Right ventricle myocardium superior (tissue), 1 donor: ENCODE data around the gene TVP23B. TPM values are rescaled to one million over a fixed set of nuclear protein-coding genes. Genes with fewer than 3 reads are reported as not detected.
"Not testable (repeated sequence)": the region's sequence is repeated elsewhere in the genome, so short reads cannot be mapped to it uniquely, and the experiment has no call there.

Source experiments
- ATAC-seq: fragments of 200-7000 bp; cut with Tn5 transposase; one replicate; pipeline ENCODE4 v1.9.1; 2020; ENCODE audit warnings: mild to moderate bottlenecking; ENCODE audit not compliant: poor library complexity
- DNase-seq: peaks from one replicate; pipeline ENCODE4 v3.0.0-alpha.2; 2020
- intact Hi-C: fragments of 100-400 bp; cut with DNase I; formaldehyde crosslinking; loops from one replicate; pipeline ENCODE4 v1.11.2; 2022
- total RNA-seq: library from RNA; stranded (reverse); fragmentation: NEBNext Ultra II Directional; extraction: Animal tissue kit (Norgen Biotek cat#: 25700); gene quantifications from one replicate; pipeline ENCODE4 v1.2.1, GENCODE V29; 2021
- donor health status: DM: no; HTN: yes; CAD: no; lungs with severe emphysema.

Gene TVP23B
- total RNA-seq, 1 donor from 2014 or later = 23.6 TPM

- intact Hi-C loops = no loop called here
- no peak for ATAC-seq
- DNase-seq = no peak
Observed at GRCh38 chr17:18772471-18772870, 8.5 kb upstream of the TVP23B start.

DNA sequence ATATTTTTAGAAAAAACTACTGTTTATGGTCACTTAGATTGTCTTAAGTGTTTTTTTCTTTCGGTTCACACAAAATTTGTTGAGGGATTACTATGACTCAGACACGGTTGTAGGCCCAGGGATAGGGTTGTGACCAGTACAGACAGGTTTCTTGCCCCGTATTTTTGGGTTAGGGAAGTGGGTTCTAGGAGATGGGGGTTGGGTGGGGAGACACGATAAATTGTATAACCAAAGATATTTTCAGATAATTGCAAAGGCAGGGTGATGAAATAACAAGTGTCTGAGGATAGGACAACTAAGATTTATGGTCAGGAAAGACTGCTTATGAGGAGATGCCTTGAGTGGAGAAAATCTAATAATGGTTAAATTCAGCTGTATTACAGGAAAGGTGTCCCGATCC is 822 bp downstream of the TVP23B start:
- intact Hi-C loops, ATAC-seq, DNase-seq: not testable (repeated sequence)

DNA sequence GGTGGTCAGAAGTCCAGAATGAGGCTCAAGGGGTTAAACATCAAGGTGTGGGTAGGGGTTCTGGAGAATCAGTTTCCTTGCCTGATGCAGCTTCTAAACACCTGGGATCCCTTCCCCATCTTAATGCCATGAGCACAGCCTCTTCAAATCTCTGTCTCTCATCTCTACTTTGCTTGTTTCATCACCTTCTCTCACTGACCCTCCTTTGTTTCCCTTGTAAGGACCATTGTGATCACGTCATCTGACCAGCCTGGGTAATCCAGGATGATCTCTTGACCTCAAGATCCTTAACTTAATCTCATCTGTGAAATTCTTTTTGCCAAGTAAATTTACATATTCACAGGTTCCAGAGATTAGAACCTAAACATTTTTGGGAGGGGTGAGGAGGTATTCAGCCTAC is 5.0 kb downstream of the TVP23B start:
- ATAC-seq, DNase-seq, intact Hi-C loops: not testable (repeated sequence)

GRCh38 chr17:18786890-18787289 is 5.9 kb downstream of the TVP23B start:
- ATAC-seq, intact Hi-C loops, DNase-seq: not testable (repeated sequence)

DNA sequence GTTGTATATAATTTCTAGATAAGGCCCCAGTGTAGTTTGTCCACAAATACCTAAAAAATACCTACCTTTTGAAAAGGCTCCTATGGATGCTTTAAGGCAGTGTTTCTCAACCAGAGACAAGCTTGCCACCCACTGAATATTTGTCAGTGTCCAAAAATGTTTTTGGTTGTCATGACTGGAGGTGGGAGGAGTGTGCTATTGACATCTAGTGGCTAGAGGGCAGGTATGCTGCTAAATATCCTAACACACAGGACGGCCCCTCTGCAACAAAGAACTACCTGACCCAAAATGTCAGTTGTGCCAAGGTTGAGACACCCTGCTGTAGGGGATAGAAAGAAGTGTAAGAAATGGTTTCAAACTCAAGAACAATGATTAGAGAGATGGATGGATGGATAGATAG is 10.4 kb downstream of the TVP23B start:
- DNase-seq, intact Hi-C loops: not testable (repeated sequence)
- ATAC-seq = peak; percentile 45

GRCh38 chr17:18794841-18795240 is 13.9 kb downstream of the TVP23B start:
- ATAC-seq, intact Hi-C loops, DNase-seq: not testable (repeated sequence)

- intact Hi-C loops, DNase-seq, ATAC-seq: not testable (repeated sequence)
Observed at GRCh38 chr17:18796887-18797286, 15.9 kb downstream of the TVP23B start.

DNA sequence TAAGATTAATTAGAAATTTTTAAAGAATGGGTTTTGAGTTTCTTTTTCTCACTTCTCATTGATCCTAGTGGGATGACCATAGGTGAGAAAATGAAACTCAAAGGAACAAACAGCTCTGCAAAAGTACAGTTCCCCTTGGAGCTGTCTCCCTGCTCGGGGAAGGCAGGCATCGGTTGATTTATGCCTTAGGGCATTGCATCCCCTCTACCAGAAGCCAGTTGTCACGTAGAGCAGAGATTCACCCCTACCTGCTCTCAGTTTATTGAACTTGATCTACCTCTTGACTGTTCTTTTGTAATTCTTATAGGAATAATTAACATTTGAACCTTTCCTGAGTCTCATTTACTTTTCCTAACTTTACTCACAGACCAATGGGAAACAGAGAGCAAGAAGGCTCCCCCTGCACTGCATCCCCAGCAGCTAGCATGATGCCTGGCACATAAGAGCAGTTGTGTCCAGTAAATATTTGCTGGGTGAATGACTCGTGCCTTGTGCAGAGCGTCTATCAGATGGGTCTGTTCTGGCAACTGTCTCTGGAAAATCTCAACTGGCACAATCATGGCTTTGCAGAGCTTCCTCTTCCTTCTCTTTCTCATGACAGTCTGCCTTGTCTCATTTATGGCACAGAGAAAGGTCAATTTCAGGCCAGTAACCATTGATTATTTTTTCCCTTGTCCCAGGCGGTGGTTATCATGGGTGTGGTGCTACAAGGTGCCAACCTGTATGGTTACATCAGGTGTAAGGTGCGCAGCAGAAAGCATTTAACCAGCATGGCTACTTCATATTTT is 22.7 kb downstream of the TVP23B start:
- intact Hi-C loops, DNase-seq: not testable (repeated sequence)
- ATAC-seq = peak; percentile 68

DNA sequence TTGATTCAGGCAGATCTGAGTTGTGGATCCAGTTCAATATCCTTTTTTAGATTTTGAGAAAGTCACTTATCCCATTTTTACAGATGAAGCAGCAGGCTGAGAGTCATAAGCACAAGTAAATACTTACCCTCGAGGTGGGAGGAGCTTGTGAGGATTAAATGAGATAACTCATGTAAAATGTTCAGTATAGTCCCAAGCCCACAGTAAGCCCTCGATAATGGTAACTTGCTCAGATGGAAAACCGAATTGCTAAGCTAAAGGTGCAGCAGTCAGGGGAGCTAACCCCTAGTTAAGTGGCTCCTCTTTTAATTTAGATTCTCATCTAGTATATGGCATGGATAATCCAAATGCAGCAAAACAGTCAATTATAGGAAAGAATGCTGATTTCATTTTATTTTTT is 34.9 kb downstream of the TVP23B start:
- ATAC-seq = not testable (repeated sequence)

DNA sequence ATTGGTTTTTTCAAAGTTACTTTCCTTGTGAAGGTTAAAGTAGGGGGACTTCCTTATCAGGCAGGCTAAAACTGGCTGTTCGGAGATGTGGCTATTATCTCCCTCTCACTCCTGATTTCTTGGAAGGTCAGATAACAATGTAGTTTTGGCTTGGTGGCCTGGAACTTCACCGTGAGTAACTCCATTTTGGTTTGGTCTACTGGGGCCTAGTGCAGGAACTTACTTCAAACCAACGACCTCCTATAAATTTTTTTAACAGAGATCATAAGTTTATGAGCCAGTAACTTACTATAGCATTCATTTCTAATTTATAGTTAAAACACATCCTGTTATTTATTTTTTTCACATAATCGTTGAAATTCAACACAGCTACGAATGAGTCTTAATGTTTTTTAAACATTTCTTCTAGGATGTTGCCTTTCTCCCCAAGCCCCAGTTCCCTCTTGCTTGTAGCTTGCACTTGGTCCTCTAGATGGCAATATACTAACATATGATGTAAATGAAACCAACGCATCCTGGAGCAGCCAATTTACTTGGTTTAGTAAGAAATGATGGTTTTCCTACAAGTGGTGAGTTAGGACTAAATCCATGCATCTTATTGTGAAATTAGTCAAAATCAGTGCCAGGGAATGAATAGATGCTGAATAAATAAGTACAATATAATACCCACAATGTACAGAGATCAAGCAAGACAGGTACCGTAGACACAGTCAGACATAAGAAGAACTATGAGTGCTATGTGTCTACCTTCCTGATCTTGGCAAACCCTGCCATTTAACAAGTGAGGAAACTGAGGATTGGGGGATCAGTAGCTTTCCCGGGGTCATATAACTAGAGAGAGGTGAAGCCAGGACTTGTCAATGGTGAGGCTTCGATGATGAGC is 35.7 kb downstream of the TVP23B start:
- intact Hi-C loops, DNase-seq: not testable (repeated sequence)
- ATAC-seq = peak; percentile 79

More for the DNA sequence above, 34.9 kb downstream of the TVP23B start:
- intact Hi-C loops, DNase-seq: not testable (repeated sequence)

DNA sequence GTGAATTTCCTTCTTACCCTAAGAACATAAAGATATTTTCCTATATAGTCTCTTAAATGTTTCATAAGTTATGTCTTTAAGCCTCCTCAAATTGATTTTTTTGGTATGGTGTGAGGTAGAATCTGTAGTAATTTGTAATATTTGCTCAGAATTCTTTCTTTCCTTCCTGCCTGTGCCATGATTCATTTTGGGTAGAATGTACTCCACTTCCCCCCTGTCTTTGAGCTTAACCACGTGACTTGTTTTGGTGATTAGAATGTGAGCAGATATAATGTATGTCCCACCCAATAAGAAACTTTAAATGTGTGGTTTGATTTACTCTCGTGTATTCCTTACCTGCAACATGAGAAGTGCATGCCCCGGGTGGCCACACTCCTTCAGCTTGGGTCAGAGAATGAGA is 40.4 kb downstream of the TVP23B start:
- ATAC-seq, intact Hi-C loops: not testable (repeated sequence)

DNA sequence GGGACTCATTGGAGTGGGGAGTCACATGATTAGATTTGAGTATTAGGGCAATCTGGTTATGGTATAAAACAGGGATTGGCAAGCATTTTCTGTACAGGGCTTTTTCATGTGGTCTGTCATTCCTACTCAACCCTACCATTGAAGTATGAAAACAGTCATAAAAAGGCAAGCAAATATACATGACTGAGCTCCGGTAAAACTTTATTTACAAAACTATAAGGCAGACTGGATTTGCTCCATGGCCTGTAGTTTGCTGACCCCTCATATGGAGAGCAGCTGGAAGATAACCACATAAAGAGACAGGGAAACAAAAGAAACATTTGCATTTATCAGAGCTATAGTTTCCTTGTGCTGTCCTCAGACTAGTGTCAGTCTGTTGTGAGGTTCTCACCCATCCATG is 46.6 kb downstream of the TVP23B start:
- ATAC-seq, DNase-seq, intact Hi-C loops: not testable (repeated sequence)

More for the DNA sequence above, 40.4 kb downstream of the TVP23B start:
- not testable (repeated sequence) for DNase-seq

DNA sequence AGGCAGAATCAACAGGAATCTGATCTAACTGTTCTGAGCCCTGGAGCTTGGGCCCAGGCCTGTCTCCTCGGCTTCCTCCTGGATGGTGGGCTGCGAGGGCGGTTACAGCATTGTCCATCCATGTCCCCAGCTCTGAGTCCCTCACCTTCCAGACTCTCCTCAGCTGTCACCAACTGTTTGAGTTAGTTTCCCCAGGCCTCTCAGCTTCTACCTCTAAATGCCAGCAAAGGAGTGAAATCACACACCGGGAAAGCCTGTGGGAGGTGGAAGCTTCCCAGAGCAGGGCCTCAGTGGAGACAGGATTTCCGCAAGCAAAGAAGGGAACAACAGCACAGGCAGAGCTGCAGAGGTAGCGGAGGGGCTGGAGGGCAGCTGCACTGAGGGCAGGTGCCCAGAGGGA is 67.5 kb downstream of the TVP23B start:
- intact Hi-C loops = no loop called here
- ATAC-seq (no peak), DNase-seq (no peak)

GRCh38 chr17:18850679-18851078 is 69.7 kb downstream of the TVP23B start:
- ATAC-seq (no peak), DNase-seq (no peak)
- intact Hi-C loops = no loop called here

DNA sequence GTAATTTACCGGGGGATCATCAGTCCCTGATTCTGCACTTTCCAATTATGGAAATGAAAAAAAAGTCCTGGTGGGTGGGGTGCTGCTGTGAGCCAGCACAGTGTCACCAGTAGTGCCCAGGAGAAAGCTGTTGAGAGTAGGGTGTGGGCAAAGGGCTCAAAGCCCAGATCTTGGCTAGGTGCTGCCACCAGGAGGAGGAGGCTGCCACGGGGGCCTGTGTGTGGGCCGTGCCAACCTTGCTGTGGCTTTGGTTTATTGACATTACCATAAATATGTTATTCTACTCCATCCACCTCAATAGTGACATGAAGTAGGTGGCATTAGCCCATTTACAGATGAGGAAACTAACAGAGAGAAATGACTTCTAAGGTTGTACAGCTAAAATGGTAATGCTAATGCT is 70.2 kb downstream of the TVP23B start:
- DNase-seq (no peak), ATAC-seq (no peak)
- intact Hi-C loops = no loop called here

GRCh38 chr17:18854956-18855355 is 74.0 kb downstream of the TVP23B start:
- ATAC-seq (no peak), DNase-seq (no peak)

DNA sequence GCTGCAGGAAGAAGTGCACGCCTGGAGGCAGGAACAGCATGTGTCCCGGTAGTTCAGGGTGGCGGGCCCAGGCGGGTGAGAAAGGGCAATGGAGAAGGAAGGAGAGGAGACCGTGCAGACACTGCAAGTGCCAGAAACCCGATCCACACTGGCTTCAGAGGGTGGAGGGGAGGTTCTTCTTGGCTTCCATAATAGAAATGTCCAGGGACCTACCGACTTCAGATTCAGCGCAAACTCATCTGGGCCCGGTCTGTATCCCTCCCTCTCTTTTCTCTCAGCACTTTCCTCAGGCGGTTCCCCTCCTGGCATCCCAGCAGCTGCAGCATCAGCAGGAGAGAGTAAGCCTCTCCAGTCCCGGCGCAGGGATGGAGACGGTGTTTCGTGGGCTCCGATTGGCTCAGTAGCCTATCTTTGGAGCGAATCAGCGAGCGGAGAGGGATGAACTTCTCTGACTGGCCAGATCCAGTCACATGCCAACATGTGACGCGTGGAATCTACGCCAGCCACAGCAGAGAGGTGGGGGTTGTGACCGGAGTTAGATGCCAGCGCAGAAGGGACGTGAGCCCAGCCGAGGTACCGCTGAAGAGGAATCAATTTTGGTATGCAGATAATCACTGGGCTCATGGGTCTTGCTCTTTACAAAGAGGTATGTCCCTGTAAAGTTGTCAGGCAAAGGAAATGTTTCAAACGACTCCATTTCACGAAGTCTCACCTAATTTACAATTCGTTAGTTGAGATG is 75.0 kb downstream of the TVP23B start:
- peak; percentile 94 for DNase-seq
- intact Hi-C loops = no loop called here
- peak; percentile 92 for ATAC-seq

More at GRCh38 chr17:18854956-18855355, 74.0 kb downstream of the TVP23B start:
- intact Hi-C loops = no loop called here
